SK-N-SH treated with all-trans-retinoic acid at 6 μM for 48 hours (cell line): ENCODE results near the gene OFD1.

Experiments used
- ATAC-seq: fragments of 200-7000 bp; cut with Tn5 transposase; 3 replicates; pipeline ENCODE4 v1.9.1; 2020; ENCODE audit warnings: mild to moderate bottlenecking, moderate library complexity
- BACH2 ChIP-seq: fragments of 250-450 bp; sonication (Bioruptor Pico); IDR thresholded peaks from 2 replicates; pipeline ENCODE4 v1.9.0; 2021; ENCODE audit warnings: mild to moderate bottlenecking, borderline replicate concordance
- CSDC2 ChIP-seq: fragments of 250-450 bp; sonication (Bioruptor Pico); IDR thresholded peaks from 2 replicates; pipeline ENCODE4 v1.5.0; 2020; ENCODE audit warnings: mild to moderate bottlenecking, moderate library complexity
- CSRNP3 ChIP-seq: fragments of 250-450 bp; sonication (Bioruptor Pico); IDR thresholded peaks from 2 replicates; pipeline ENCODE4 v1.5.1; 2021; ENCODE audit warnings: mild to moderate bottlenecking, moderate library complexity
- GLIS3 ChIP-seq: fragments of 250-450 bp; sonication (Bioruptor Pico); IDR thresholded peaks from 2 replicates; pipeline ENCODE4 v1.5.0; 2020; ENCODE audit warnings: mild to moderate bottlenecking, moderate library complexity
- ISL1 ChIP-seq: fragments of 250-450 bp; sonication (Bioruptor Pico); IDR thresholded peaks from 2 replicates; pipeline ENCODE4 v2.1.2; 2022; ENCODE audit warnings: mild to moderate bottlenecking, moderate library complexity
- POU6F1 ChIP-seq: fragments of 250-450 bp; sonication (Bioruptor Pico); IDR thresholded peaks from 2 replicates; pipeline ENCODE4 v1.8.0; 2021; ENCODE audit warnings: low read depth, mild to moderate bottlenecking, moderate library complexity, borderline replicate concordance
- PPARA ChIP-seq: fragments of 250-450 bp; sonication (Bioruptor Pico); IDR thresholded peaks from 2 replicates; pipeline ENCODE4 v1.5.0; 2020; ENCODE audit warnings: mild to moderate bottlenecking, borderline replicate concordance
- RARB ChIP-seq: fragments of 250-450 bp; sonication (Bioruptor Pico); IDR thresholded peaks from 2 replicates; pipeline ENCODE4 v1.8.0; 2021; ENCODE audit warnings: mild to moderate bottlenecking, moderate library complexity
- TCF4 ChIP-seq: fragments of 250-450 bp; sonication (Bioruptor Pico); IDR thresholded peaks from 2 replicates; pipeline ENCODE4 v1.8.0; 2021; ENCODE audit warnings: mild to moderate bottlenecking, moderate library complexity, borderline replicate concordance
- TOX ChIP-seq: fragments of 250-450 bp; sonication (Bioruptor Pico); IDR thresholded peaks from 2 replicates; pipeline ENCODE4 v1.8.0; 2021; ENCODE audit warnings: mild to moderate bottlenecking, moderate library complexity, borderline replicate concordance
- TSHZ2 ChIP-seq: fragments of 250-450 bp; sonication (Bioruptor Pico); IDR thresholded peaks from 2 replicates; pipeline ENCODE4 v1.5.0; 2020; ENCODE audit warnings: mild to moderate bottlenecking, moderate library complexity
- ZC3H10 ChIP-seq: fragments of 250-450 bp; sonication (Bioruptor Pico); IDR thresholded peaks from 2 replicates; pipeline ENCODE4 v1.5.1; 2021; ENCODE audit warnings: mild to moderate bottlenecking, moderate library complexity
- ZFP3 ChIP-seq: fragments of 250-450 bp; sonication (Bioruptor Pico); IDR thresholded peaks from 2 replicates; pipeline ENCODE4 v1.5.0; 2020; ENCODE audit warnings: mild to moderate bottlenecking, moderate library complexity
- ZFP30 ChIP-seq: fragments of 450-650 bp; formaldehyde crosslinking; IDR thresholded peaks from 2 replicates; pipeline ENCODE4 v1.5.0; 2022; ENCODE audit warnings: mild to moderate bottlenecking, moderate library complexity
- ZNF565 ChIP-seq: fragments of 450-650 bp; formaldehyde crosslinking; conservative IDR thresholded peaks from 2 replicates; pipeline ENCODE4 v1.5.0; 2020; ENCODE audit warnings: low read depth, mild to moderate bottlenecking, moderate library complexity
- ZNF70 ChIP-seq: fragments of 450-650 bp; formaldehyde crosslinking; IDR thresholded peaks from 2 replicates; pipeline ENCODE4 v1.5.0; 2020; ENCODE audit warnings: mild to moderate bottlenecking, moderate library complexity
- ZNF8 ChIP-seq: fragments of 450-650 bp; formaldehyde crosslinking; IDR thresholded peaks from 2 replicates; pipeline ENCODE4 v1.5.0; 2020; ENCODE audit warnings: mild to moderate bottlenecking, moderate library complexity

Gene OFD1

GRCh38 chrX:13791145-13791544 lies 56.6 kb downstream of the OFD1 start (continued):
- TF ChIP-seq PPARA (CRISPR knock-in tag) (no peak), TCF4 (CRISPR knock-in tag) (no peak), ZC3H10 (CRISPR knock-in tag) (no peak), ZNF8 (CRISPR knock-in tag) (no peak)

GRCh38 chrX:13791559-13791958 lies 57.0 kb downstream of the OFD1 start:
- TF ChIP-seq ZFP30 (CRISPR knock-in tag) (no peak), POU6F1 (CRISPR knock-in tag) (no peak), ZFP3 (CRISPR knock-in tag) (no peak), ZNF70 (CRISPR knock-in tag) (no peak), ZNF8 (CRISPR knock-in tag) (no peak), TOX (no peak), CSRNP3 (CRISPR knock-in tag) (no peak), ZNF565 (CRISPR knock-in tag) (no peak), BACH2 (CRISPR knock-in tag) (no peak), TSHZ2 (CRISPR knock-in tag) (no peak), ISL1 (CRISPR knock-in tag) (no peak)
- ATAC-seq, result no peak

- no peak for TF ChIP-seq TCF4 (CRISPR knock-in tag)
- no peak for TF ChIP-seq ZFP30 (CRISPR knock-in tag)
- no peak for ATAC-seq
These were observed 59.3 kb downstream of the OFD1 start for GRCh38 chrX:13793897-13794296.

GRCh38 chrX:13794417-13794816 lies 59.9 kb downstream of the OFD1 start:
- TF ChIP-seq PPARA (CRISPR knock-in tag), result no peak
- TF ChIP-seq CSRNP3 (CRISPR knock-in tag), result no peak
- no peak for TF ChIP-seq ZFP30 (CRISPR knock-in tag)

GRCh38 chrX:13797512-13797911 lies 63.0 kb downstream of the OFD1 start:
- no peak for ATAC-seq
- TF ChIP-seq ZNF8 (CRISPR knock-in tag), result no peak
- no peak for TF ChIP-seq CSDC2 (CRISPR knock-in tag)
- no peak for TF ChIP-seq CSRNP3 (CRISPR knock-in tag)
- no peak for TF ChIP-seq RARB (CRISPR knock-in tag)
- TF ChIP-seq GLIS3 (CRISPR knock-in tag), result no peak
- no peak for TF ChIP-seq BACH2 (CRISPR knock-in tag)
- TF ChIP-seq, all 23 proteins: peak for 0

More at GRCh38 chrX:13794417-13794816, 59.9 kb downstream of the OFD1 start:
- ATAC-seq, result no peak
